ENCODE data around the gene ZXDA. TPM values are rescaled to one million over a fixed set of nuclear protein-coding genes. Genes with fewer than 3 reads are reported as not detected.

Gene ZXDA
- total RNA-seq, 2 experiments from 2014 or later, result 2.8 to 2.9 TPM

DNA sequence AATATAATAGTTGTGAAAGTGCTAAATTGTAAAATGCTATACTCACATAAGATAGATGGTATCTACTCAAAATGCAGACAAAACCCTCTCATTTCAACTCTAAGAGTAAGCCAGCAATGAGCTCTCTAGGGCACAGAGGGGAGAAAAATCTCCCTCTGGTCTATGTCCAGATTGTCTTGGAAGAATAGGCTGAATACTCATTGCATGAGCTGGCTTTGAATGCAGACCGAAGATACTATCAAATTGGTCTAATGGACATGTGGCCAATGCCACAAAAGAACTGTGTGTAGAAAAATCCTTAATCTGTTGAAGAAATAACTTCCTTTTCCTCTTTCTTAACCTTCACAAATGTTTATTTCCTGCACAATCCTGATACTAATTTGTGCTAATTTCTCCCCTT, 3.5 kb downstream of the ZXDA start:
- no peak for DNase-seq
- no peak overlapping the region for H3K27ac Mint-ChIP-seq
- peaks cover 29% of the 10 kb centered on the region for H3K4me1 Mint-ChIP-seq (ENCODE audit: low read depth)
- POLR2A ChIA-PET, result no interaction called here
- H3K27me3 Mint-ChIP-seq (ENCODE audit: low read depth), result no peaks in the 10 kb centered on the region
- CTCF ChIA-PET, result no interaction called here
- peaks cover 7% of the 10 kb centered on the region for H3K36me3 Mint-ChIP-seq (ENCODE audit: low read depth)
- H3K4me3 Mint-ChIP-seq, result no peak overlapping the region
- no peak for ATAC-seq
- H3K9me3 Mint-ChIP-seq (ENCODE audit: insufficient read depth), result no peaks in the 10 kb centered on the region

DNA sequence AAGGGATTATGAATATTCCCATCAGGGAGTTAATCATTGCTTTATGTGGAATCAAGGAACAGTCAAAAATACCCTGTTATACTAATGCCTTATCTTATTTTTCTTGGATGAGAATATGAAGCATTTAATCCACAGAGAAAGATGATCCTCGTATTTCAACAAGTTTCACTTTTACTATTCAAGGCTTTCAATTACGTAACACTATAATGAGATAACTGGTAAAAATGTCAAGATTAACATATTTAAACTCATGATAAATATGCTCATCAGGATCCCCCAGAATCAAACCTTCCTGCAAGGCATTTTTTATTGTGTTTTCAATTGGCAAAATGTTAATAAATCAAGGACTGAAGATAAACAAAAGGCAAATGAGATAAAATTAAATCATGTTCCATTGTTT, 5.1 kb downstream of the ZXDA start:
- Mint-ChIP-seq H3K9me3 (ENCODE audit: insufficient read depth) (no peaks in the 10 kb centered on the region), H3K36me3 (ENCODE audit: low read depth) (peaks cover 7% of the 10 kb centered on the region), H3K4me1 (ENCODE audit: low read depth) (peaks cover 19% of the 10 kb centered on the region), H3K27me3 (ENCODE audit: low read depth) (no peaks in the 10 kb centered on the region), H3K27ac (peak overlapping the region; percentile 28), H3K4me3 (no peak overlapping the region)
- no peak for ATAC-seq
- ChIA-PET CTCF (no interaction called here), POLR2A (no interaction called here)
- no peak for DNase-seq

DNA sequence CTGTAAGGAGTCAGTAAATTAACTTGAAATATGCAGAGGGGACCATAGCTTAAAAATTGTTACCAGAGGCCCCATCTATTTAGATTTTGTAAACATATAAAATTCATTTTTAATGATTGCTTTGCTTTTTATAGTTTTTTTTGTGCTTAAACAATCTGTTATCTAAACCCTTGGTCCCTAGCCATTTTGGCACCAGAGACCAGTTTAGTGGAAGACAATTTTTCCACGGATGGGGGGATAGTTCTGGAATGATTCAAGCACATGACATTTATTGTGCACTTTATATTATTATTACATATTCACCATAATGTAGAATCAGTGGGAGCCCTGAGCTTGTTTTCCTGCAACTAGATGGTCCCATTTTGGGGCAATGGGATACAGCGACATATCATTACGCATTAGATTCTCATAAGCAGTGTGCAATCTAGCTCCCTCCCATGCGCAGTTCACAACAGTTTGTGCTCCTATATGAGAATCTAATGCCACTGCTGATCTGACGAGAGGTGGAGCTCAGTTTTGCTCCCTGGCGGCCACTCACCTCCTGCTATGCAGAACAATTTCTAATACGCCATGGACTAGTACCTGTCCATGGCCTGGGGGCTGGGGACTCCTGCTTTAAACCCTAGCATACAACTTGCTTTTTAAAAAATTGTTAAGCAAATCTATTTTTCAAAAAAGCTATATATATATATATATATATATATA, 5.9 kb downstream of the ZXDA start:
- POLR2A ChIA-PET, result no interaction called here
- Mint-ChIP-seq H3K27ac (no peak overlapping the region), H3K4me3 (no peak overlapping the region), H3K9me3 (ENCODE audit: insufficient read depth) (no peaks in the 10 kb centered on the region), H3K4me1 (ENCODE audit: low read depth) (peaks cover 19% of the 10 kb centered on the region), H3K36me3 (ENCODE audit: low read depth) (peaks cover 7% of the 10 kb centered on the region), H3K27me3 (ENCODE audit: low read depth) (no peaks in the 10 kb centered on the region)
- DNase-seq, result no peak
- ATAC-seq, result no peak
- CTCF ChIA-PET, result no interaction called here

DNA sequence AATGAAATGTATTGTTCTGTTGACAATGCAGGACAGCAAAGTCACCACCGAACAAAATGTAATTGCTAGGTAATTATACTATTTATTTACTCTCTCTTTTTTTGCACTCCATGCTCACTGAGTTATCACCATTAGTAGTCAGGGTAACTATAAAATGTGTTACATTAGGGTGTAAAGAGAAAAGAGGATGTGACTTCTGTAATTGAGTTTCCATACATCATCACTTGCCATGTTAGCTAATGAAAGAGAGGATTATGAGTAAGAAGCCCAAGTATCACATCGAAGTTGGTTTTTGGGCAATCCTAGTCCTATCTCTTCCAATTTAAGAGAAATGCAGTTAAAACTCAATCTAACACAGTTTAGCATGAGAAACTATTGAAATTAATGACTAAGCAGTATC, 7.6 kb downstream of the ZXDA start:
- Mint-ChIP-seq H3K36me3 (ENCODE audit: low read depth) (peaks cover 7% of the 10 kb centered on the region), H3K4me1 (ENCODE audit: low read depth) (peaks cover 10% of the 10 kb centered on the region), H3K27ac (no peak overlapping the region), H3K9me3 (ENCODE audit: insufficient read depth) (no peaks in the 10 kb centered on the region), H3K27me3 (ENCODE audit: low read depth) (no peaks in the 10 kb centered on the region), H3K4me3 (no peak overlapping the region)
- ChIA-PET CTCF (no interaction called here), POLR2A (no interaction called here)
- ATAC-seq (no peak), DNase-seq (no peak)

DNA sequence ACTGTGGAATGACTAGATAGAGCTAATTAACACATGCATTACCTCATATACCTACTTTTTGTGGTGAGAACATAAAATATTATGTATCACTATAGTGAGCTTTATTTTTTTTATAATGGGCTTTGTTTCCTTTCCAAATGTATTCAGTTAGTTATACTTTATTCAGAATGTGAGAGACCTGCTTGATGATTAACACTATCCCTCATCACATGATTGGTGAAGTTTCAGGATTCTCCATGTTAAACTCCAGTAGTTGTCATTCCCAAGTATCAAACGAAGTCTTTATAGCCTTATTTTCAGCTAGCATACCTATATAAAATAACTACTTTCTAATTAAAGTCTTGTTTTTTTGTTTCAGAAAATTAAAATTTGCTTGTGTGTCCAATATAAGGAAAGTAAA, 8.8 kb downstream of the ZXDA start:
- no peak for ATAC-seq
- H3K9me3 Mint-ChIP-seq (ENCODE audit: insufficient read depth), result no peaks in the 10 kb centered on the region
- ChIA-PET CTCF (no interaction called here), POLR2A (no interaction called here)
- no peaks in the 10 kb centered on the region for H3K27me3 Mint-ChIP-seq (ENCODE audit: low read depth)
- H3K36me3 Mint-ChIP-seq (ENCODE audit: low read depth), result peaks cover 2% of the 10 kb centered on the region
- peaks cover 3% of the 10 kb centered on the region for H3K4me1 Mint-ChIP-seq (ENCODE audit: low read depth)
- no peak overlapping the region for H3K27ac Mint-ChIP-seq
- no peak for DNase-seq
- H3K4me3 Mint-ChIP-seq, result no peak overlapping the region

DNA sequence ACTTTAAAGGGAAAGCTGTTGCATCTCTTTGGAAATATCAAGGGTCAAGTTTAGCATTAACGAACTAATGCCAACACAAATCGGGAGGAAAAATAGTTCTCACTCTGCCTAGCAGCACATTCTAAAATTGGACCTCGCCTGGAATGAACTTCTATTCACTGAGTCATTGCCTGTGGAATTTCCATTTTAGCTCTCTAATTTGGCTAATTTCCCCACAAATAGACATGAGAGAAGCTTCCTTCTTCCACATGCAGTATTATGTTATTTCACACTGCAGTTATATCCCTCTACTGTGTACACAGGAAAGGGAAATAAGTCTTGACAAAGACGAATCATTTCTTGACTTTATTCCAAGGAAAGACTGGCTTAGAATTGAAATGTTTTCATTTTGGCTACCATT, 9.3 kb downstream of the ZXDA start:
- no peak for ATAC-seq
- H3K4me1 Mint-ChIP-seq (ENCODE audit: low read depth), result no peaks in the 10 kb centered on the region
- CTCF ChIA-PET, result no interaction called here
- POLR2A ChIA-PET, result no interaction called here
- no peak for DNase-seq
- no peak overlapping the region for H3K27ac Mint-ChIP-seq
- peaks cover 2% of the 10 kb centered on the region for H3K36me3 Mint-ChIP-seq (ENCODE audit: low read depth)
- no peak overlapping the region for H3K4me3 Mint-ChIP-seq
- no peaks in the 10 kb centered on the region for H3K27me3 Mint-ChIP-seq (ENCODE audit: low read depth)
- no peaks in the 10 kb centered on the region for H3K9me3 Mint-ChIP-seq (ENCODE audit: insufficient read depth)

DNA sequence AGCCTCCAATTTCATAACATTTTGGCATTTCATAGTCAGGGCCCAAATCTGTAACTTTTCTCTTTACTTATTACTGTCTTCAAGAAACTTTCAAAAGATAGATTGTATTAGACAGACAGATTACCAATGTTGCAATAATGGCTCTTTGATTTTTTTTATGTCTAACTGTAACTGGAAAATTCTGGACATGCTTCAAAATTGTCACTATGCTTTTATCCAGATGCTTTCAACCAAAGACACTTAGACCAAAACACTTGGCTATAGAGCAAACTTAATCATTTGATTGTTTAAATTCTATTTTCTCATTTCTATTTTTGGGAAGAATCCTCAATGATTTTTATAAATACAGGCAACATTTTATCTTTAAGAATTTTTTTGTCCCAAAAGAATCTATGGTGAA, 10.4 kb downstream of the ZXDA start:
- CTCF ChIA-PET, result no interaction called here
- no peak for DNase-seq

DNA sequence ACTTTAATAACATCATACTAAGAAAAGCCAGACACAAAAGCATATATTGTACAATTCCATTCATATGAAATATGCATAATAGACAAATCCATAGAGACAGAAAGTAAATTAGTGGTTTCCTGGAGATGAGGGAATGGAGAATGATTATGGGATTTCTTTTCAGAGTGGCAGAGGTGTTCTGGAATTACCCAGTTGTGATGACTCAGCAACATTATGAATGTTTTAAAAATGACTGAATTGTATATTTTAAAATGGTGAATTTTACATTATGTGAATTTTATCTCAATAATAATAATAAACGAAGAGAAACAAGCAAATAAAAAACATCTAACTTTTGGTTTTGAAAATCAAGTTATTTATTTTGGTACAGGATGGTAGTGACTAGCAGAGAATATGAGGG, 11.2 kb downstream of the ZXDA start:
- no peaks in the 10 kb centered on the region for H3K27me3 Mint-ChIP-seq (ENCODE audit: low read depth)
- no peaks in the 10 kb centered on the region for H3K9me3 Mint-ChIP-seq (ENCODE audit: insufficient read depth)
- POLR2A ChIA-PET, result no interaction called here
- CTCF ChIA-PET, result no interaction called here
- H3K27ac Mint-ChIP-seq, result no peak overlapping the region
- H3K4me1 Mint-ChIP-seq (ENCODE audit: low read depth), result no peaks in the 10 kb centered on the region
- no peak overlapping the region for H3K4me3 Mint-ChIP-seq
- no peak for DNase-seq
- no peaks in the 10 kb centered on the region for H3K36me3 Mint-ChIP-seq (ENCODE audit: low read depth)
- no peak for ATAC-seq

More for the DNA sequence above, 10.4 kb downstream of the ZXDA start:
- Mint-ChIP-seq H3K27ac (no peak overlapping the region), H3K27me3 (ENCODE audit: low read depth) (no peaks in the 10 kb centered on the region), H3K4me3 (no peak overlapping the region), H3K4me1 (ENCODE audit: low read depth) (no peaks in the 10 kb centered on the region), H3K36me3 (ENCODE audit: low read depth) (no peaks in the 10 kb centered on the region), H3K9me3 (ENCODE audit: insufficient read depth) (no peaks in the 10 kb centered on the region)
- no peak for ATAC-seq
- POLR2A ChIA-PET, result no interaction called here

DNA sequence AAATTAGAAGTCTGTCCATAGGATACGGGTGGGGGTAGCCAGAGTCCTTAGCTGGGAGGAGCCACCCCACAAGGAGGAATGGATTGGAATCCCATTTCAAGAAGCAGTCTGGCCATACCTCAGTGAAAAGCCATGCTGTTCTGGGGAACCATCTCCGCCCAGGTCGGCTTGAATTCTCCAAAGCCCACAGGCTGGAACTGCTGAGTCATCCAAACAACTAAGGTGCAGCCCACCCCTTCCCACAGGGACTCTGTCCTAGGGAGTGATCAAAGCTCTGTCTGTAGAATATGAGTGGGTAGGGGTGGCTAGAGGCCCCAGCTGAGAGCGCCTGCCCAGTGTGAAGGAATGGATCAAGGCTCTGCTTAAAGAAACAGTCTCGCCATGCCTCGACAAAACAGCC, 38.8 kb downstream of the ZXDA start:
- Mint-ChIP-seq H3K9me3 (ENCODE audit: insufficient read depth) (no peaks in the 10 kb centered on the region), H3K4me3 (no peak overlapping the region), H3K27me3 (ENCODE audit: low read depth) (no peaks in the 10 kb centered on the region), H3K36me3 (ENCODE audit: low read depth) (no peaks in the 10 kb centered on the region), H3K4me1 (ENCODE audit: low read depth) (no peaks in the 10 kb centered on the region), H3K27ac (no peak overlapping the region)
- DNase-seq (no peak), ATAC-seq (no peak)
- CTCF ChIA-PET, result no interaction called here
- POLR2A ChIA-PET, result no interaction called here

Other genes with a start within 250 kb of the ZXDA start
- not detected for gene NLRP2B, start 230.2 kb downstream of the ZXDA start, total RNA-seq

Data from activated CD8-positive, alpha-beta T cell treated with anti-CD3 and anti-CD28 coated beads, Interleukin-2, amount 10 ng/mL, durations not matched to agents 7 days and 5 days (primary cell).